HEK293 (cell line): ENCODE results near the gene RIMS3.

Experiments used
- CTCF ChIA-PET: fragments of 350-600 bp; formaldehyde crosslinking; extraction: SDS; loops from one replicate; lab custom pipeline; 2021; ENCODE audit warnings: antibody characterized with exemption; lab: Yijun Ruan, JAX
- POLR2A ChIA-PET: fragments of 300-600 bp; formaldehyde crosslinking; extraction: SDS; loops from one replicate; lab custom pipeline; 2020; ENCODE audit warnings: antibody characterized with exemption, inconsistent platforms; lab: Yijun Ruan, JAX
- H3K27ac ChIP-seq: fragments of 200-500 bp; sonication (Bioruptor generic); 2 replicates; pipeline ENCODE4 v1.5.1; 2014; ENCODE audit warnings: low read depth, low read length, control low read depth, inconsistent platforms; ENCODE audit errors: extremely low read depth
- H3K36me3 ChIP-seq, 2 experiments: fragments of 200-500 bp in 1 of 2; sonication (Bioruptor generic) in 1 of 2; 1 replicate in 1 of 2; 2 replicates in 1 of 2; pipeline ENCODE4 v1.5.1; 2014 to 2017; ENCODE audit warnings: inconsistent platforms in 2 of 2, low read length in 2 of 2; ENCODE audit not compliant: control insufficient read depth in 2 of 2, insufficient read depth in 1 of 2
- H3K4me1 ChIP-seq: fragments of 200-500 bp; sonication (Bioruptor generic); 2 replicates; pipeline ENCODE4 v1.5.1; 2014; ENCODE audit warnings: mild to moderate bottlenecking, low read length, inconsistent platforms; ENCODE audit not compliant: control insufficient read depth, insufficient read depth
- H3K4me3 ChIP-seq: 2 replicates; pipeline ENCODE4 v1.5.1; 2011; ENCODE audit warnings: low read depth, mild to moderate bottlenecking, control low read depth, low read length, moderate library complexity
- H3K9me3 ChIP-seq: fragments of 200-500 bp; sonication (Bioruptor generic); 2 replicates; pipeline ENCODE4 v1.5.1; 2014; ENCODE audit warnings: low read depth, low read length, inconsistent platforms; ENCODE audit not compliant: control insufficient read depth, insufficient read depth
- IKZF3 ChIP-seq: fragments of 450-650 bp; IDR thresholded peaks from 2 replicates; pipeline ENCODE4 v1.5.0; 2018; ENCODE audit warnings: missing biosample characterization, mild to moderate bottlenecking, missing genetic modification characterization, moderate library complexity
- OSR2 ChIP-seq: fragments of 450-650 bp; formaldehyde crosslinking; IDR thresholded peaks from 2 replicates; pipeline ENCODE4 v1.5.1; 2016; ENCODE audit warnings: missing biosample characterization, missing genetic modification characterization
- PATZ1 ChIP-seq: fragments of 450-650 bp; formaldehyde crosslinking; IDR thresholded peaks from 2 replicates; pipeline ENCODE4 v1.5.1; 2016; ENCODE audit warnings: missing biosample characterization, missing genetic modification characterization
- SALL2 ChIP-seq: fragments of 450-650 bp; formaldehyde crosslinking; IDR thresholded peaks from 2 replicates; pipeline ENCODE4 v1.5.0; 2017; ENCODE audit warnings: missing biosample characterization, mild to moderate bottlenecking, missing genetic modification characterization, borderline replicate concordance
- SP2 ChIP-seq: fragments of 450-650 bp; formaldehyde crosslinking; IDR thresholded peaks from 2 replicates; pipeline ENCODE4 v1.5.1; 2016; ENCODE audit warnings: missing biosample characterization, missing genetic modification characterization
- TRIM28 ChIP-seq: IDR thresholded peaks from 2 replicates; pipeline ENCODE4 v1.6.1; 2011; ENCODE audit warnings: low read length, control low read depth, borderline replicate concordance
- ZBTB20 ChIP-seq: fragments of 450-650 bp; formaldehyde crosslinking; IDR thresholded peaks from 2 replicates; pipeline ENCODE4 v1.5.1; 2016; ENCODE audit warnings: missing biosample characterization, missing genetic modification characterization
- ZBTB44 ChIP-seq: fragments of 450-650 bp; IDR thresholded peaks from 2 replicates; pipeline ENCODE4 v1.5.1; 2018; ENCODE audit warnings: missing biosample characterization, mild to moderate bottlenecking, missing genetic modification characterization
- ZBTB48 ChIP-seq: fragments of 450-650 bp; formaldehyde crosslinking; IDR thresholded peaks from 2 replicates; pipeline ENCODE4 v1.5.1; 2016; ENCODE audit warnings: missing biosample characterization, missing genetic modification characterization
- ZFHX2 ChIP-seq: fragments of 450-650 bp; formaldehyde crosslinking; conservative IDR thresholded peaks from 2 replicates; pipeline ENCODE4 v1.5.1; 2016; ENCODE audit warnings: missing biosample characterization, missing genetic modification characterization
- ZNF121 ChIP-seq: fragments of 450-650 bp; formaldehyde crosslinking; IDR thresholded peaks from 2 replicates; pipeline ENCODE4 v1.5.1; 2016; ENCODE audit warnings: missing biosample characterization, missing genetic modification characterization
- ZNF184 ChIP-seq: fragments of 450-650 bp; IDR thresholded peaks from 2 replicates; pipeline ENCODE4 v1.5.1; 2018; ENCODE audit warnings: missing biosample characterization, mild to moderate bottlenecking, missing genetic modification characterization
- ZNF324 ChIP-seq: fragments of 450-650 bp; formaldehyde crosslinking; IDR thresholded peaks from 2 replicates; pipeline ENCODE4 v1.5.1; 2016; ENCODE audit warnings: missing biosample characterization, missing genetic modification characterization
- ZNF394 ChIP-seq: fragments of 450-650 bp; formaldehyde crosslinking; IDR thresholded peaks from 2 replicates; pipeline ENCODE4 v1.5.1; 2016; ENCODE audit warnings: missing biosample characterization, missing genetic modification characterization, mild to moderate bottlenecking, moderate library complexity, borderline replicate concordance
- ZNF426 ChIP-seq: fragments of 450-650 bp; formaldehyde crosslinking; IDR thresholded peaks from 2 replicates; pipeline ENCODE4 v1.5.1; 2017; ENCODE audit warnings: missing biosample characterization, missing genetic modification characterization, mild to moderate bottlenecking, inconsistent platforms, moderate library complexity
- ZNF488 ChIP-seq: fragments of 450-650 bp; formaldehyde crosslinking; IDR thresholded peaks from 2 replicates; pipeline ENCODE4 v1.5.1; 2016; ENCODE audit warnings: missing biosample characterization, missing genetic modification characterization
- ZNF514 ChIP-seq: fragments of 450-650 bp; formaldehyde crosslinking; IDR thresholded peaks from 2 replicates; pipeline ENCODE4 v1.5.1; 2016; ENCODE audit warnings: missing biosample characterization, missing genetic modification characterization
- ZNF585B ChIP-seq: fragments of 450-650 bp; formaldehyde crosslinking; IDR thresholded peaks from 2 replicates; pipeline ENCODE4 v1.5.1; 2016; ENCODE audit warnings: missing biosample characterization, missing genetic modification characterization
- ZNF768 ChIP-seq: fragments of 450-650 bp; formaldehyde crosslinking; IDR thresholded peaks from 2 replicates; pipeline ENCODE4 v1.5.1; 2018; ENCODE audit warnings: missing biosample characterization, mild to moderate bottlenecking, missing genetic modification characterization
- ZNF777 ChIP-seq: fragments of 450-650 bp; formaldehyde crosslinking; IDR thresholded peaks from 2 replicates; pipeline ENCODE4 v1.5.1; 2017; ENCODE audit warnings: missing biosample characterization, missing genetic modification characterization, borderline replicate concordance
- TF ChIP-seq, protein P1 (sequence below): fragments of 450-650 bp; formaldehyde crosslinking; IDR thresholded peaks from 2 replicates; pipeline ENCODE4 v1.5.1; 2016; ENCODE audit warnings: missing biosample characterization, missing genetic modification characterization
- TF ChIP-seq, protein P2 (sequence below): fragments of 450-650 bp; formaldehyde crosslinking; IDR thresholded peaks from 2 replicates; pipeline ENCODE4 v1.5.1; 2017; ENCODE audit warnings: missing biosample characterization, missing genetic modification characterization

The RIMS3 gene

DNA sequence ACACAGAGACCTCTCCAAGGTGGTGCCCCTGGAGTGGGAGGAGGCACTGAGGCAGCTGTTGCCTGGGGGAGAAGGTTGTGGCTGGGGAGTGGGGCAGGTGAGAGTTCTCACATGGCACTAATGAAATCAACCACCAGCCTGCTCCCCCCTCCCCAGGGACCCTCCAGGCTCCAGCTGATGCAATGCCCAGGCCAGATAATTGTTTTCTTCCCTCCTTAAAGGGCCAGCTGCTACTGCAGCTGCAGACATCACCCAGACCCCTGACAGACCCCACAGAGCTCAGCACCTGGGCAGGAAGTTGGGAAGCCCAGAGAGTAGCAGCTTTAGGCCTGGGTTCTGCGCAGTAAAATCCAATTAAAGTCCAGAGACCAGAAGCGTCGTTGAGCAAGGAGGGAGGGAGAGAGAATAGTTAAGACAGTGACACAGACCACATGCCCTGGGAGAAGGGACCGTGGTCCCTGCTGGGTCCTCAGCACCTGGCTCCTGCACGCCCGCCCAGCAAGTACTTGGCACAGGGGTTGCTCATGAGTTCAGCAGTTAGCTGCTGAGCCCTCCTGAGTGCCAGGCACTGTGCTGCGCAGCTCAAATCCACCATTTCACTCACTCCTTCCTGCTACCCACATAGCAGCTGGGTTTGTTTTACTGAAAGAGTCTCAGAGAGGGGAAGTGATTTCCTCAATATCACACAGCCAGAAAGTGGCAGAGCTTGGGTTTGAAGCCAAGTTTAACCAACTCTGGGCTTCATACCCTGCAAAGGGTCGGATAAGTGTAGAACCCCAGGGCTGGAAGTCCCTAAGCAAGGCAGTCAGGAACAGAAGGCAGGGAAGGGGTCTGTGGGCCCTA, 1.9 kb downstream of the RIMS3 start:
- Histone ChIP-seq H3K4me3 (no peak overlapping the region), H3K4me1 (no peaks in the 10 kb centered on the region), H3K9me3 (no peaks in the 10 kb centered on the region), H3K27ac (no peak overlapping the region), H3K36me3 (no peaks in the 10 kb centered on the region)
- CTCF ChIA-PET = interaction anchor here (2.2 kb wide), 1 partner anchor 33 kb away, joined by 7 read pairs; no protein-coding TSS in a partner anchor
- no peak for TF ChIP-seq ZBTB20
- TF ChIP-seq IKZF3 (tag by site-specific recombination) = 0 out of 2 replicates have a peak, but pooled peaks have one; percentile 45
- no peak for TF ChIP-seq ZNF394 (tag by site-specific recombination)
- no peak for TF ChIP-seq OSR2 (tag by site-specific recombination)
- TF ChIP-seq PATZ1 (tag by site-specific recombination) = peak; percentile 83
- no peak for TF ChIP-seq ZNF777
- no peak for TF ChIP-seq SALL2 (tag by site-specific recombination)
- 0 out of 2 replicates have a peak, but pooled peaks have one; percentile 14 for TF ChIP-seq ZBTB44 (tag by site-specific recombination)
- TF ChIP-seq ZNF768 = peak; percentile 53; the same call in 1 of the 2 replicates
- TF ChIP-seq ZNF488 = no peak
- no peak for TF ChIP-seq ZNF585B
- TF ChIP-seq TRIM28 = peak; percentile 34; the same call in 1 of the 2 replicates
- TF ChIP-seq ZNF514 (tag by site-specific recombination) = no peak
- TF ChIP-seq, protein P1, sequence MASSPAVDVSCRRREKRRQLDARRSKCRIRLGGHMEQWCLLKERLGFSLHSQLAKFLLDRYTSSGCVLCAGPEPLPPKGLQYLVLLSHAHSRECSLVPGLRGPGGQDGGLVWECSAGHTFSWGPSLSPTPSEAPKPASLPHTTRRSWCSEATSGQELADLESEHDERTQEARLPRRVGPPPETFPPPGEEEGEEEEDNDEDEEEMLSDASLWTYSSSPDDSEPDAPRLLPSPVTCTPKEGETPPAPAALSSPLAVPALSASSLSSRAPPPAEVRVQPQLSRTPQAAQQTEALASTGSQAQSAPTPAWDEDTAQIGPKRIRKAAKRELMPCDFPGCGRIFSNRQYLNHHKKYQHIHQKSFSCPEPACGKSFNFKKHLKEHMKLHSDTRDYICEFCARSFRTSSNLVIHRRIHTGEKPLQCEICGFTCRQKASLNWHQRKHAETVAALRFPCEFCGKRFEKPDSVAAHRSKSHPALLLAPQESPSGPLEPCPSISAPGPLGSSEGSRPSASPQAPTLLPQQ (tag by site-specific recombination) = peak; percentile 46; the same call in 1 of the 2 replicates
- TF ChIP-seq ZNF121 (tag by site-specific recombination) = no peak
- TF ChIP-seq ZNF324 (tag by site-specific recombination) = 0 out of 2 replicates have a peak, but pooled peaks have one; percentile 28
- TF ChIP-seq ZNF426 = no peak
- TF ChIP-seq ZBTB48 (tag by site-specific recombination) = peak; percentile 85
- 0 out of 2 replicates have a peak, but pooled peaks have one; percentile 3 for TF ChIP-seq ZFHX2 (tag by site-specific recombination)
- TF ChIP-seq, protein P2, sequence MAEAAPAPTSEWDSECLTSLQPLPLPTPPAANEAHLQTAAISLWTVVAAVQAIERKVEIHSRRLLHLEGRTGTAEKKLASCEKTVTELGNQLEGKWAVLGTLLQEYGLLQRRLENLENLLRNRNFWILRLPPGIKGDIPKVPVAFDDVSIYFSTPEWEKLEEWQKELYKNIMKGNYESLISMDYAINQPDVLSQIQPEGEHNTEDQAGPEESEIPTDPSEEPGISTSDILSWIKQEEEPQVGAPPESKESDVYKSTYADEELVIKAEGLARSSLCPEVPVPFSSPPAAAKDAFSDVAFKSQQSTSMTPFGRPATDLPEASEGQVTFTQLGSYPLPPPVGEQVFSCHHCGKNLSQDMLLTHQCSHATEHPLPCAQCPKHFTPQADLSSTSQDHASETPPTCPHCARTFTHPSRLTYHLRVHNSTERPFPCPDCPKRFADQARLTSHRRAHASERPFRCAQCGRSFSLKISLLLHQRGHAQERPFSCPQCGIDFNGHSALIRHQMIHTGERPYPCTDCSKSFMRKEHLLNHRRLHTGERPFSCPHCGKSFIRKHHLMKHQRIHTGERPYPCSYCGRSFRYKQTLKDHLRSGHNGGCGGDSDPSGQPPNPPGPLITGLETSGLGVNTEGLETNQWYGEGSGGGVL (tag by site-specific recombination) = peak; percentile 89
- TF ChIP-seq SP2 (tag by site-specific recombination) = no peak
- no peak for TF ChIP-seq ZNF184 (tag by site-specific recombination)
- POLR2A ChIA-PET = interaction anchor here (0.5 to 1.6 kb wide), 3 partner anchors 28 to 162 kb away, joined by 3 to 6 read pairs (median 4); partner anchors contain the start of gene NFYC
